HG02571 (cell line): ENCODE data around the gene ALCAM.
"Not testable (repeated sequence)": the region's sequence is repeated elsewhere in the genome, so short reads cannot be mapped to it uniquely, and the experiment has no call there.

Experiments
- ATAC-seq: cut with Tn5 transposase; IDR thresholded peaks from one replicate; pipeline ENCODE4 v1.9.1; 2021; ENCODE audit warnings: mild to moderate bottlenecking, moderate library complexity; ENCODE audit not compliant: unreplicated experiment

ALCAM gene

GRCh38 chr3:105564546-105565288, 198.0 kb downstream of the ALCAM start:
- ATAC-seq, result no peak

- ATAC-seq, result no peak
Observed at GRCh38 chr3:105571005-105571404, 204.3 kb downstream of the ALCAM start.

- ATAC-seq, result no peak
Observed at GRCh38 chr3:105572501-105572900, 205.8 kb downstream of the ALCAM start.

DNA sequence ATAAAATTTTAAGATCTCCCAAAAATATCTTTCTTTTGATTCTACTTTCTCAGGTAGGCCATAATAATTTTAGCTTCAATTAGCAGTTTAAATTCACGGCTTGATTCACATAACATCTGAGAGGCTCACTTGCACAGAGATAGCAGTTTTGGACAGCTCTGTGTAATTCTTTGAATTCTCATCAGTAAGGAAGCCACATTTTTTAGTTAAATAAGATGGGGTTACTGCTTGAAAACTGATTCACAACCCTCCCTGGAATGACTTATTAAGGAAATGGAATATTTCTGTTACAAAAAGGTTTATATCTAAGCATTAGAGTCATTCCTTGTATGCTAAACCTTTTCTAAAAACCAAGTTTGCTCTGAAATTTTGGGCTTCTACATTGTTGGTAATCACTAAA, 212.7 kb downstream of the ALCAM start:
- ATAC-seq, result no peak

DNA sequence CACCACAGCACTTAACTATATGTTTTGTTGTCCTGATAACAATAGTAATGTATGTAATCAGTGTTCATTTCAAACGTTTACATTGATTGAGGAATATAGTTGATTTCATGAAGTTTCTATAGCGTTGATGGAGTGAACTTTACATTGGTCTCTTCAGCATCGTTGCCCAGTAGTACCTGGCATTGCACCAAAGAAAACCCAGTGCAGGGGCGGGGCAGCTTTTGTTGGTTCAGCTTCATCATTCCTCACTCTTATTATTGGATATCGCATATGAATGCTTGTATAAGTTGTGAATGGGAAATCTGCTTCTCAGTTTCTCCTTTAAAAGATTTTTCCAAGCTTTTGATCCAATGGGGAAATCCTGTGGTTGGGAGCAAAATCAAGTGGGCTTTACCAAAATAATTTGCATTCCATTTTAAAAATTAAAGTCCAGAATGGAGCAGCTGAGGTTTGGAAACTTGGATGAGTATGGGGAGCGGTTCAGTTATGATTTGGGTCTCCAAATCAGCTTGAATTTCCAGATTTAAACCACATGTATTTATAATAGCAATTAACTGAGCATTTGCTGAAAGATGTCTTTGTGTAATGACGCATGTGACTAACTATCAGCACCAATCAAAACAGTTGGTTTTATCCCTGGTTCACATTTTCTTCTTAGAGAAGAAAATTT, 213.7 kb downstream of the ALCAM start:
- no peak for ATAC-seq

- no peak for ATAC-seq
Observed at GRCh38 chr3:105582015-105582414, 215.3 kb downstream of the ALCAM start.

DNA sequence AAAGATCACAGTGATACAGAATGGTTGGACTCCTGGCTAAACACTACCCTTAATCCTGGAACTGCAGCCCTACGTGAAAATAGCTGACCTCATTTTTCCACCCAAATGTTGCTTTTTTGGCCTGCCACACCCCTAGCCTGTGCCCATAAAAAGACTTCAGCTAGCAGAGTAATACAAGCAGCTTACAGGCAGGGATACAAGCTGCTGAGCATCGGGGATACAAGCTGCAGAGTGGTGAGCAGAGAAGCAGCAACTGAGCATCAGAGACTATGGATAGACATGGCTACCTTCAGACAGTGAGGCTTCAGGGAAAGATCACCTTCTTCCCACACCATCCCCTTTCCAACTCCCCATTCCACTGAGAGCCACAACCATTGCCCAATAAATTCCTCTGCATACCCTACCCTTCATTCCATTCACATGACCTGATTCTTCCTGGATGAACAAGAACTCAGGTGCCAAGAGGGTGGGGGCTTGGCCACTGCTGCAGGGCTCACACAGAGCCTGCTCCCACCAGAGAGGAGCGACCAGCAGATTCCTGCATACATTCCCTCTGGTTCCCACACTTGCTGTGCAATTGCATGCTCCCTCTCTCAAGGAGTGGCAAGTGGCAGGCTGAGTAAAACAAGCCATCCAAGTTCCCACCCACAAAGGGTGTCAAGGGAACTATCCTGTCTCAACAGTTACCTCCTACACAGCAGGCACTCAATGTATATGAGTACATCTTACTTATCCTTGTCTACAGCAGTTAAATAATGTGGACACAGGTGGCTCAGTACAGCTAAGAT, 217.5 kb downstream of the ALCAM start:
- no peak for ATAC-seq

DNA sequence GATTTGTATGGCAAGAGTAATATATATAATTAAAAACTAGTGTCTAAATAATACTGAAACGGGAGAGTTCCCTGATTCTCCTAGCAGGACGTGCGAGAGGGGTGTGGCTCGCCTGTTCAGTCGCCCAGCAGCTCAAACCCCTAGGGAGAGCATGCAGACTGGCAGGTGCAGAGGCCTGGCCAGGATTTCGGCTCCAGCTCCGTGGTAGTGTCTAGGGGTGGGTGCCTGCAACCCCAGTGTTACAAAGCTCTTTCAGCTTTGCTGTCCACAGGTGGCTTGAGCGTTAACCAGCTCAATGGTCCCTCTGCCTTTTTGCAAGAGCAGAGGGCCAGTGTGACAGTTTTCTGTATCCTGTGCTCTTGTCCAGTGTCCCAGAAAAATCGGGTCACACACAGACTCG, 226.6 kb downstream of the ALCAM start:
- no peak for ATAC-seq

DNA sequence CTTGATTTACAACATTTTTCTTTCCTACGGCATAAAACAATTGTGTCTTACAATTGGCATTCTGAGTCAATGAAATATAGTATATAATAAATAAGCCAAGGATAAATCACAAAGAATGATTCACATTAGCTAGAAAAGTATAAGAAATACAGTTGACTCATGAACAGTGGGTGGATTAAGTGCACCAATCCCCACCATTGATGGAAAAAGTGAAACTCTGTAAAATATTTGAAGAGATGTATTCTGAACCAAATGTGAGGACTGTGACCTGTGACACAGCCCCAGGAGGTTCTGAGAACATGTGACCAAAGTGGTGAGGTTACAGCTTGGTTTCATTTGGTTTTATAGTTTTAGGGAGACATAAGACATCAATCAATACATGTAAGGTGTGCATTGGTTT, 227.5 kb downstream of the ALCAM start:
- no peak for ATAC-seq

DNA sequence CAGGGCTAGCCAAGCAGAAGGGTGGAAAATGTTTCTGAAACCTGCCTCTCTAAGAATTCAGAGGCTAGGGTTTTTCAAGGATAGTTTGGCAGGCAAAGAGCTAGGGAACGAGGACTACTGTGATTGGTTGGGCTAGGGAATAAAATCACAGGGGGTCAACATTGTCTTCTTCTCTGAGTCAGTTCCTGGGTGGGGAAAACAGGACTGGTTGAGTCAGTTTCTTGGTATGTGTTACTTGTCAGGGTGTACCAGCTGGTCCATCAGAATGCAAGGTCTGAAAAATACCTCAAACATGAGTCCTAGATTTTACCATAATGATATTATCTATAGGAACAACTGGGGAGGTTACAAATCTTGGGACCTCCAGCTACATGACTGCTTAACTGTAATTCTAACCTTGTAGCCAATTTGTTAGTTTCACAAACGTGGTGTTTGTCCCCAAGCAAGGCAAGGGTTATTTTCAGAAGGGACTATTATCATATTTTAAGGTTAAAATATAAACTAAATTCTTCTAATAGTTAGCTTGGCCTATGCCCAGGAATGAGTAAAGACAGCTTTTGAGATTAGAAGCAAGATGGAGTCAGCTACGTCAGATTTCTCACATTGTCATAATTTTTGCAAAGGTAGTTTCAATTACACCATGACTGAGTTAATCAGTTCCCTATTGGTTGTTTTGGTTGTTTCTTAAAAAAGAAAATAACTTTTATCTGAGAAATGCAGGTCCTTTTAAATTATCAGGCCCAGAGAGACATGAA, 231.5 kb downstream of the ALCAM start:
- no peak for ATAC-seq

DNA sequence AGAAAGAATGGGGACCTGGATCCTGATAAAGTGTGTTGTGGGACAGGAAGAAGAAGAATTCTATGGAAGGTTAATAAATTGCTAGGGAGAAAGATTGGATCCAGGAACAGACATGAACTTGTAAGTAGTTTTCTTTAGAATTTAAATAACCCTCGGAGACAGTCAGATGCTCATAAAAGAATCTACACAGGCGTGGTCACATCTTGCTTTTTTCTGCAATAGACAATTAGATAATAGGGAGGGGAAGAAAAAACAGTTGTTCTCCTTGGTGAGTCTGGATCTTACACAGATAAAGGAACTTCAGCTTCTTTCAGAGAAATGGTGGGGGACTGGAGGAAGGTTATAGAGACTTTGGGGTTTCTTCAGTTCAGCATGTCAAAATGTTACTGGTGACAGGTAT, 232.6 kb downstream of the ALCAM start:
- no peak for ATAC-seq

DNA sequence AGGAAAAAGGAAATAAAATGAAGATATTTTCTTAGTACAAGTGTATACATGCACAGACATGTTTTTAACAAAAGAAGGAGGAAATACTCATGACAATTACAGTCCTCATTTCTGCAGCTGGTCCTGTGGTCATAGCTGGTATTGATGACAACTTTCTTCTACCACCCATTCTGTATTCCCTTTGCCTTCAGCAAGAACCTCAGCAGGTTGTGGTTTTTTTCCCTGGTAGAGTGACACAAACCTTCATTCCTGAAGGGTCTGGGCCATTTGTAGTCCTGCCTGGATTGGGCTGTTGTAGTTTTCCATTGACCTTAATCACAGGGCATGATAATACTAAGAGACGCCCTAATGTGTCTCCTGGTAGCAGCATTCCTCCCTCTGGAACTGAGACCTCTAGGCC, 235.0 kb downstream of the ALCAM start:
- ATAC-seq, result not testable (repeated sequence)

DNA sequence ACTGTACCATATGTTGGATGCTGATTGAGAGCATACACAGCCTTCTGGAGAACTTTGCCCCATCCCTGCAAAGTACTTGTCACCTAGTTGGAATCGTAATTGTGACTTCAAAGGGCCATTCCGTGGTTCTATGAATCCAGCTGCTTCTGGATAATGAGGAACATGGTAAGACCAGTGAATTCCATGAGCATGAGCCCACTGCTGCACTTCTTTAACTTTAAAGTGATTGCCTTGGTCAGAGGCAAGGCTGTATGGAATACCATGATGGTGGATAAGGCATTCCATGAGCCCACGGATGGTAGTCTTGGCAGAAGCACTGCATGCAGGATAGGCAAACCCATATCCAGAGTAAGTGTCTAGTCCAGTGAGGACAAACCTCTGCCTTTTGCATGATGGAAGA, 235.6 kb downstream of the ALCAM start:
- ATAC-seq, result not testable (repeated sequence)

GRCh38 chr3:105603516-105603915, 236.8 kb downstream of the ALCAM start:
- ATAC-seq, result not testable (repeated sequence)

DNA sequence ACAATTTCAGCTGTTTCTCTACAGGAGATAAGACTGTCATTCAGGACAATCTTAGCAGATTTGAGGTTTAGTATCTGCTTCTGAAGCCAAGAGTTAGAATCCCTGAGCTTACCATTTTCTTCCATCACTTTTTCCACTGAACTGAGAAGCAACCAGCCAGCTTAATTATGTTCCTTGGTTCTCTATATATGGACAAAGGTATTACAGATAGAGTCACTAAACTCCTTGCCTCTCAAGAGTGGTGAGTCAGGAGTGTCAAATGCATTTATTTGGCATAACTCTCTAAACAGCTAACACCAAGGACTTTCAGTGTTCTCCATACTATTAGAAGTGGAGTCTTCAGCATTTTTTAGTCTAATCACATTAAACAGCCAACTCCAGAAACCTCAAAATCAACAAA, 239.3 kb downstream of the ALCAM start:
- no peak for ATAC-seq

- no peak for ATAC-seq
Observed at GRCh38 chr3:105608623-105609022, 241.9 kb downstream of the ALCAM start.

DNA sequence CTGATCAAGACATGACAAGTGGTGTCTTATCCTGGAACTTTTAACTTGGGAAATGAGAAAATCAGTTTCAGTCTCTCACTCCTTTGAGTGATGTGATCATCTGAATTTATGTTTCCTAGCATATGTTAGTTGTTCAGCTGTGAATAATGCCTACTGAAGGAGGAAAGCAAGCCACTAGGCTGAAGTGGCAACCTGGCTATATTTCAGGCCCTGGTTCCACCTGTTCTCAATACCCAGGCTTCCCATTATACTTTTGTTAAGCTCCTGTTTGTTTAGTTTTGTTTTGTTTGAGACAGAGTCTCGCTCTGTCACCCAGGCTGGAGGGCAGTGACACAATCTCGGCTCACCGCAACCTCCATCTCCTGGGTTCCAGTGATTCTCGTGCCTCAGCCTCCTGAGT, 243.8 kb downstream of the ALCAM start:
- no peak for ATAC-seq

DNA sequence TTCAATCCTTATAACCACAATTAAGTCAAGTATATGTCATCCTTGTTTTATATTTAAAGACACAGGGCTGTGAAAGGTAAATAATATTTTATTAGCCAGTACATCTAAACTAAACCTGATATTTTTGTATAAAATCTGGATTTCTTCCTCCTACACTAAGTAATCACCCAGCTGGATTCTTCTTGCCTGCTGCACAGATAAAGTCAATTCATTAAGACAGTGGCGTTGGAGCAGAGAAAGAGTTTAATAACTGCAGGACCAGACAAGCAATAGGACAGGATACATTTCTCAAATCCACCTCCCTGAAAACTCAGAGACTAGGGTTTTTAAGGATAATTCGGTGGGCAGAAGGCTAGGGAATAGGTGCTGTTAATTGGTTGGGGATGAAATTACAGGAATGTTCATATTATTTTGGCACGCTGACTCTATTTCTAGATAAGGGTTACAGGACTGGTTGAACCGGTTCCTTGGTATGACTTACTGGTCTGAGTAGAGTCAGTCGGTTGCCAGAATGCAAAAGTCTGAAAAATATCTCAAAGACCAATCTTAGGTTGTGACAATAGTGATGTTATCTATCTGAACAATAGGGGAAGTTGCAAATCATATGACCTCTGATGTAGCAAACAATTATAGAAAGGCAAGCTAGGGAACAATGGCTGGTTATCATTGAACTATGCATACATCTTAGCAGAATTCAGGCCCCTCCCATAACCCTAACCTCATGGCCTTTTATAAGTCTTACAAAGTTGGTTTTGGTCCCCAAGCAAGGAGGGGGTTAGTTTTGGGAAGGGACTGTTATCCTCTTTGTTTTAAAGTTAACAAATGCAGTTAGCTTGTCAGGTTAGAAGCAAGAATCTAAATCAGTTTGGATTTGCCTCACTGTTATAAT, 244.8 kb downstream of the ALCAM start:
- ATAC-seq, result no peak

GRCh38 chr3:105613120-105613519, 246.4 kb downstream of the ALCAM start:
- ATAC-seq, result no peak
